GM21737 (cell line): ENCODE results near the gene FBXL14.
A peak's percentile ranks its signal among the peaks of the same experiment; 100 is the strongest.

ENCODE experiments used
- ATAC-seq: cut with Tn5 transposase; IDR thresholded peaks from one replicate; pipeline ENCODE4 v1.9.1; 2021; ENCODE audit warnings: mild to moderate bottlenecking, moderate library complexity; ENCODE audit not compliant: unreplicated experiment

The FBXL14 gene

DNA sequence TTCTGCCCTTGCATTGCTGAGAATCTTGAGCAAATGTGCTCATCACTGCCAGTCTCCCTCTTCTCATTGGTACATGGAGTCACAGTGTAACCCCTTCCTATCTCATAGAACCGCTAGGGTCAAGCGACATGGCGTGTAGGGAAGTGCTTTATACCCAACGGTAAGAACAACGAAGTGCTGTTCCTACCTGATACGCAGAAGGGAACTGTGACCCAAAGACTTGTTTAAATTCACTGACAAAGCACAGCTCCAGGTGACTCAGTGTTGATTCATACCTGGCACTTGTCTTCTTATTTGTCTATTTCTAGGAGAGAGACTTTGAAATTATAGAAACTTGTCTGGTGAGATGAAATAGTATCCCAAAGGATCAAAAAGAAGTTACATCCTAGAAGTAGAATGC, 53.7 kb downstream of the FBXL14 start:
- no peak for ATAC-seq

DNA sequence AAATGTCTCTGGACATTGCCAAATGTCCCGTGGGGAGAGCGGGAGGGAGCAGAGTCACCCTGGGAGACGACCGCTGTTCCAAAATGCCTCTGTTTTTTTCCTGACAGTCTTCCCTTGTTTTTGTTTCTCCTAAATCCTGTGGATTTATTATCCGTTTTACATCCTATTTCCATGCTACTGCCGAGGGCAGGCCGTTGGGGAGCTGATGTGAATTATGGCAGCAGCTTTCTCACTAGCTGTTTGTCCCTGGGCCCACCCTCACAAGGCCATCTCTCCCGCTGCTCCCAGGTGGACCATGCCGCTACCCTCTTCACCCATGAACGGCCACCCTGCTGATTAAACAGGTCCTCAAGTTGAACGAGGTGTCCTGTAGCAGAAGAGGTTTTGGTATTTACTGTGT, 55.2 kb downstream of the FBXL14 start:
- ATAC-seq, result no peak

GRCh38 chr12:1536817-1537216, 57.6 kb downstream of the FBXL14 start:
- ATAC-seq, result no peak

DNA sequence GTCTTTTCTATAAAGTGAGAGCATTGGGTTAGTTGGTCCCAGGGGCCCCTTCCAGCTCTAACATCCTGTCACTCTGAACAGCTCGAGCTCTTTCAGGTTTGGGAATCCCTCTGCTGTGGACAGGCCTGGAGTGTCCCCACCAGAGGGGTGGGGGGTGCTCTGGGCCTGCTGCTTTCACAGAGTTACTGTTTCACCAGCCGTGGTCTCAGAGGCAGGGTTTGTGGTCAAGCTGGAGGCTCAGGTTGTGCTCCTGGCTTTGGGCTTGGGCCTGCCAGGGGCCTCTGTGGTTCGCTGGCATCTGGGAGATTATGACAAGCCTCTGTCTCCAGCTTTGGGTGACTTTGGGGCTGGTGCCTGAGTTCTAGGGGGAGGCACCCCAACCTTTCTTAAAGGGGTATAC, 59.6 kb downstream of the FBXL14 start:
- ATAC-seq, result no peak

DNA sequence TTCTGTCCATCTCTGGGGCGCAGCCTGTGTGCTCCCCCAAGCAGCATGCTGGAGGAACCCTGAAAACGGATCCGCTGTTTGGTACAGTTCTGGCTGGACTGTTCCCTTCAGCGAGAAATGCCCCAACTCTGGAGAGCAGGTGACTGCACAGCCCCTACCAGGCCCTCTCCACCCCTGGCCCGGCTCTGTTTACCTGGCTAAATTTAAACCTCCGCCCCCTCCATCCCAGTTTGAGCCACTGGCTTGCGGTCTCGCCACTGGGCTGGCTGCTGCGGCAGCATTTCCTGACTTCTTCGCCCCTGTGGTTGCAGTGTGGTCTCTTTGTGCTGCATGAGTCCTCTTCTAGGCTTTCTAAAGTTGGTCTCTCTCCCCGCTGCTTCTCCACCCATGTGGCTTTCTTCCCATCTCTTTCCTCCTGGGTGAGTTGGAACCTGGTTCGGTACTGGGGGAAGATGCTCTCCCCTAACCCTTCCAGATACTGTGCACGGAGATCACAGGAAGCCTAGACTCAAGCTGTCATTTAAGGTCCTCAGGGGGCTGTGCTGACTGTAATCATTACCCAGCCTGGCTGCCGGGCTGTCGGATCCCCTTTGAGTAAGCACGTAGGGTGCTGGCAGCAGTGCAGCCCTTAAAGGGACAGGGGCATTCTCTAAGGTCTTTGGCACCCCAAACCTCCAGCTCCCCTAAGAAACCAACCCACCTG, 60.6 kb downstream of the FBXL14 start:
- ATAC-seq, result peak; percentile 52

DNA sequence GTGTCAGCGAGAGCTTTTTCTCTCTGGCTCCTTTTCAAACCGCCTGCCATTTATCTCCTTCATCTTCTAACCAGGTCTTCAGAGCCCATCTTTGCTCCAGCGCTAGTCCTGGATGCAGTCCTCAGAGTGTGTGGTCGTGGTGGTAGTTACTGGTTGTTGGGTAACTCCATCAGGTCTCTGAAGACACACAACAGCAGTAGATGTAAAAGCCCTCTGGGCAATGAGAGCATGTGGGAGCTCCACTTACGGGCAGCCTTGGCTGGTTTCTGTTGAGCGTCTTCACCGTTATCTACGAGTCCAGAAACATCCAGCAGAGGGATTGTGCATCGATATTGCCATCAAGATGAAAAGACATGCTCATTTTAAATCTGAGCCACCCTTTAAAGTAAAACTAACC, 61.2 kb downstream of the FBXL14 start:
- ATAC-seq, result peak; percentile 20

GRCh38 chr12:1532375-1533165, 61.8 kb downstream of the FBXL14 start:
- no peak for ATAC-seq

GRCh38 chr12:1531654-1532374, 62.6 kb downstream of the FBXL14 start:
- ATAC-seq, result no peak

- ATAC-seq, result no peak
These were observed 63.2 kb downstream of the FBXL14 start for GRCh38 chr12:1531153-1531653.

DNA sequence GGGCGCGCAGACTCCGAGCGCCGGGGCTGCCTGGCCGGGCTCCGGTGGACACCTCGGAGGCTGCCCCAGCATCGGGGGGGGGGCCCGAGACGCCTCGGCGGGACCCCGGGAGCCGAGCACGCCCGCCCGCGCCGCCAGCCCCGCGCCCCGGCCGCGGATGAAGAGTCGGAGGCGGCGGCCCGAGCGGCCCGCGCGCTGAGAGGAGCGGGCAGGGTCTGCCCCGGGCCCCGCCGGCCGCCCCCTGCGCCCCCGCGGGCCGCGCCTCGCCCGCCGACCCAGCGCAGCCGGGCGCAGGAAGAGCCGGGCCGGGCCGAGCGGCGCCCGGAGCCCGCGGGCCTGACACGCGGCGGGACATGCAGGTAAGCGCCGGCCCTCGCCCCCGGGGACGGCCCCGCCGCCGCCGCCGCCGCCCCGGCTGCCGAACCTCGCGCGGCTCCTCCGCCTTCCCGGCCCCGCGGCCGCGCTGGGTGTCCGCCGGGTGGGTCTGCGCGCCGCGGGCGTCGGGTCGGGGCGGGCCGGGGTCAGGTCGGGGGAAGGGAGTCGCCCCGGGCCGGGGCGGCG, 63.7 kb downstream of the FBXL14 start:
- no peak for ATAC-seq

DNA sequence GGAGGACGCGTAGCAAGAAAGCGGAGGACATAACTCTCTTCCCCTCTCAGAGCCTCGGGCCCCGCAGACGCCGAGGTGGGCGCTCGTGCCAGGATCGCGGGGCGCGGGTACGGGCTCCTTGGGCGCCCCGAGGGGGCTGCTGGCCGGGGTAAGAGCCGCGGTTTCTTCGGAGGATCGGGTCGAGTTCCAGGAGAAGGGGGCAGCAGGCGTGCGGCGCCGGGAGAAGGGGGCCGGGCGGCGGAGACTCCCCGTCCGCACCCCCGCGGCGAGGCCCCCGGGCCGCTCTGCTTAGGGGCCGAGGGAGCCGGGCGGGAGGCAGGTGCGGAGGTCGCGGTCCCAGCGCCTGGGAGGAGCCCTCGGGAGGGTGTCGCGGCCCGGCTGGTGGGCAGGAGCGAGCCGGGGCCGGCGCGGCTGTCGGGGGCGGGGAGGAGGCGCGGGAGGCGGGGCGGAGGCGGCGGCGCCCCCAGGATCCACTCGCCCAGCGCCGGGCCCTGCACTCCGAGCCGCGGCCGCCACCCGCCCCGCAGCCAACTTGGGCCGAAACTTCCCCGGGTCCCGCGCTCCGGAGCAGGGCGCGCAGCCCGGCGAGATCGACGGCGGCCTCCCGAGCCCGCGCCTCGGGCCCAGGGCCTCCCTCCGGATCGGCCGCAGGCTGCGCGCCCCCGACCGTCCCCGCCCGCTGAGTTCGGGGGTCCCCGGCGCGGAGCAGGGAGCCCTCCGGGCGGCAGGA, 64.4 kb downstream of the FBXL14 start:
- ATAC-seq, result no peak

DNA sequence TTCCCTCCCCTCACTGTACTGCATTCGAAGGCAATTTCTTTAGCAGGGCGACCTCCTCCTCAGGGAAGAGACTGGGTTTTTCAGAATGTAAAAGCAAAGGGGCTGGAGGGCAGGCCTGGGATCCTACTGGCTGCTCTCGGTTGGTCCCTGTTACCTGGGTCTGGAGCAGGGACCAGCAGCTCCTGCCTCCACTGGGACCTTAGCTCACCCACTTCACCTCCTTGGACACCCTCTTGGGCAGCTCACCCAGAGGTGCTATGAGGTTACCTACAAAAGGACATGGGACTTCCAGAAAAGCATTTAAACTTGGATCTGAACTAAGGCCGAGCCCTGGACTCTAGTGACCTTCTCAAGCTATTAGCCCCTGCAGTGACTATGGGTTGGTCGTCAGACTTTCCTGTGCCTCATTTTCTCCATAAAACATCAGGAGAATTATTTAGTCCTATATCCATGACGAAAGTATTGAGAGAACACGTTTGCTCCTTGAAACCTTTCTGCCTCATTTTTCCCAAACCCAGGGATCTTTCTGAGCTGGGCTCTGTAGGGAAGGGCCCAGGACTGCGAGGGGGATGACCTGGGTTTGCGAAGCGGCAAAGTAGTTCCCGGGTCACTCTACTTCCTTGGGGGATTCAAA, 65.0 kb downstream of the FBXL14 start:
- ATAC-seq, result no peak

GRCh38 chr12:1528791-1529190, 65.6 kb downstream of the FBXL14 start:
- ATAC-seq, result no peak

DNA sequence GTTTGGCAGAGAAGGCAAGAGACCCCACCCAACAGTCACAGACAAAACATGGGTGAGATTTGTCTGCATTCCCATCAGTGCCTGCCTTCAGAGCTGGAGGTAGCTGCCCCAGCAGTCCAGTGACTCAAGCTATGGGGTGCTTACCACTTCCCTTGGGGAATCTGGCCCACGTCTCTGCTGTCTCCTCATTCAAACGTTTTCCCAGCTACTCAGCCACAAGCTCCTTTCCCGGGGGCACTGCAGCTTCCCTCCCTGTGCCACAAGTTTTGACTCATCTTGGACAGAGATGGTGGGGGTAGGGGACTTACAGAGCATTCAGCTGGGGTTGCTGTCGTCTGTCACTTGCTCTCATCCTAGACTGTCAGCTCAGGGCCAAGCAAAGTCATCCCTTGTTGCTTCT, 66.6 kb downstream of the FBXL14 start:
- no peak for ATAC-seq

GRCh38 chr12:1525858-1526257, 68.5 kb downstream of the FBXL14 start:
- ATAC-seq, result no peak

DNA sequence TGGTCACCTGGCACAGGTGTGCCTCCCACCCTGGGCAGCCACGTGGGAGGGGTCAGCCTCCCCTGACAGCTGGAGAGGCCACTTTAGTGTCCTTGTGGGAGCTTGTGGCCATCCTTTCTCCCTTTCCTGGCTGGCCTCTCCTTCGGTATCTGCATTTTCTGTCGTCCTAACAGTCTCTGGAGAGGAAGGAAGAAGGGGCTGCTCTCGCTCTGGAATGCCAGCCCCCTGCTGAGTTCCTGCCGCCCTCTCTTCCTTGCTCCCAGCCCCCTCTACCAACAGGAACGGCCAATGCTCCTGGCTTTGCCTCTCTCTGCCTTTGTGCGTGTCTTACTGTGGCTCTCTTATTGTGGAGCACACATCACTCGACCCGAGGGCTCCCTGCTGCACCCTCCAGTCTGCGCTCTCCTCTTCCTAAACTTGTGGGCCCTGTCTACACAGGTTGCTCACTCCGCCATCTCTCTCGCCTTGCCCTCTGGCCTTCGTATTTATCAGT, 70.8 kb downstream of the FBXL14 start:
- no peak for ATAC-seq

DNA sequence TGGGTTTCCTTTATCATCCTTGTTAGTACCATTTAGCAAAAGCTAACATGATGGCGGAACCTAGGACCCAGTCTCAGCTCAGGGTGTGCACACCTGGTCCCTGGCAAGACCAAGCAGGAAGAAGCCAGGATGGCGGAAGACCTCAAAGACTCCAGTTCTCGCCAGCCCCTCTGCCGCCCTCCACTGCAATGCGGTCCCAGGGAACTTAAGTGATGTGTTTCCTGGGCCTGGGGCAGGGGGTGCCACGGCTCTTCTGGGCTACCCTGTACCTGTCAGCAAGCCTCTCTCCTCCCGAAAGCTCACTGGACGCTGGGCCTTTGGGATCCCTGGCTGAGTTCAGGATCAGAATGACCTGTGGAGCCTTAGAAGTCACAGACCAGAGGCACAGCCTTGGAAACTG, 71.3 kb downstream of the FBXL14 start:
- ATAC-seq, result no peak

DNA sequence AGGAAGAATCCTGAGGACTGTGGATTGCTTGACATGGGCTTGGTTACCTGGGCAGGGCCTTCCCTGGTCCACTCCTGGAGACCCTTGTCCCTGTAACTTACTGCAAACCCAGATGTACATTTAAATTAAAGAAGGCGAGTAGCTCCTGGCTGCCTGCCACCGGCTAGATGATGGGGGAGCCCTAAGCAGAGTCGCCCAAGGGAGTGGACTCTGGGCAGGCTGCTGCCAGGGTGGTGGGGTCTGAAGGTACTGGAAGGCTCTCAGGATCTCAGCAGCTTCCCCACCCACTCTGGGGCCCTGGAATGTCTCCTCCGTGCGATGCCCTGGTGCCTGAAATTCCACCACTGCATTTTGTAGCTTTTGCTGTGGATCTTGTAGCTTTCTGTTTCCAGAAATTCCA, 74.7 kb downstream of the FBXL14 start:
- no peak for ATAC-seq

DNA sequence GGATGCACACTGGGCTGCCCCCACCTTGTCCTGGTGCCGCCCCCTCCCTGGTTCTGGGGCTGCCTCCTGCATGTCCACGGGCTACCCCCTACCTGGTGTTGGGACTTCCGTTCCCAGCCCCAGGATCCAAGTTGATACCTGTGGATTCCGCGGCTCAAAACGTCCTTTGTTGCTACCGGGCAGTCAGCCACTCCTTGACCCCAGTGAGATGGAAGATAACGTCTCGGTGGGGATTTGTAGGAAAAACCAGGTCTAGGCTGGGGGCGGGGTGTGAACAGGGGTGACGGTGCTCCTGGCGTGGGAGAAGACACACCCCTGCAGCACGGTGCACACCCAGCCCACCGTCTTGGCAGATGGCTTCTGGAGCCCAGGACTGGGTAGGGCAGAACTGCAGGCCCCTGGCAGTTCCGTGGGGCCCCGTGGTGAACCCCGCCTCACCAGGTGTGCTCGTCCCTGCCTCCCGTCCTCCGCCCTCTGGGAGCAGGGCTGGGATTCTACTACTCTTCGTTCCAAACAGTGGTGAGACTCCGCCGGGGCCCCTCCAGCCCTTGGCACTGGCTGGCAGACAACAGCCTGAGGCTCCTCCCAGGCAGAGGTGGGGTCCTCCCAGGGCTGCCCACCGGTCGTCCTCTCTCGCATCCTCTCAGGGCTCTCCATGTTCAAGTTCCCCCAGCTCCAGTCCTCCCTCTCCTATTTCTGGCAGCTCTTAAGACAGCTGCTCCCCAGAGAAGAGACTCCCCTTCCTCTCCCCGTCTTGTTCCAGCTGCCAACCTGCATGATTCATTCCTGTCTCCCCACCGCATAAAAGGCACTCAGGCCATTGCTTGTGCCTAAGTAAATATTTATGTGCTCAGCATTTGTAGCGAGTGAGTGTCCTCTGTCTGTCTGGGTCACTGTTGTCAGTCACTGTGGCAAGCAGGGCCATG, 75.5 kb downstream of the FBXL14 start:
- no peak for ATAC-seq
